ENCODE measurements around the gene DEPDC5.
"Not testable (repeated sequence)": the region's sequence is repeated elsewhere in the genome, so short reads cannot be mapped to it uniquely, and the experiment has no call there.

The DEPDC5 gene

DNA sequence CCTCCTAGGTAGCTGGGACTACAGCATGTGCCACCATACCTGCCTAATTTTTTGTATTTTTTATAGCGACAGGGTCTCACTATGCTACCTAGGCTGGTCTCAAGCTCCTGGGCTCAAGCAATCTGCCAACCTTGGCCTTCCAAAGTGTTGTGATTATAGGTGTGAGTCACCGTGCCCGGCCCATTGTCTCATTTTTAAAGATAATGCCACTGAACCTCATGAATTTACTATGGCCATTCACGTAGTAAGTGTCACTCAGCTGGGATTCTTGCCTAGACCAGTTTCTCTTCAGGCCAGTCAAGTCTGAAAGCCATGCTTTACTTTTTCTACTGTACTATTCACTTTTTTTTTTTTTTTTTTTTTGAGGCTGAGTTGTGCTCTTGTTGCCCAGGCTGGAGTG, 22.4 kb downstream of the DEPDC5 start:
- Histone ChIP-seq H3K9ac (ENCODE audit: insufficient read length) (no peak overlapping the region), H3K9me3 (ENCODE audit: low read depth, low read length) (no peaks in the 10 kb centered on the region), H3K4me3 (no peak overlapping the region), H3K27ac (no peak overlapping the region), H3K36me3 (ENCODE audit: insufficient read depth, low read length) (peaks cover 27% of the 10 kb centered on the region)
- no peak for DNase-seq (ENCODE audit: low read depth, low spot score)
- TF ChIP-seq EZH2 (IDR thresholded peaks at IDR 0.05) (no peak), POLR2AphosphoS5 (IDR thresholded peaks at IDR 0.05; ENCODE audit: borderline replicate concordance, low read depth, low read length) (no peak), FOXP2 (optimal IDR thresholded peaks at IDR 0.05; ENCODE audit: control extremely low read depth, extremely low read length, insufficient read depth) (no peak)

DNA sequence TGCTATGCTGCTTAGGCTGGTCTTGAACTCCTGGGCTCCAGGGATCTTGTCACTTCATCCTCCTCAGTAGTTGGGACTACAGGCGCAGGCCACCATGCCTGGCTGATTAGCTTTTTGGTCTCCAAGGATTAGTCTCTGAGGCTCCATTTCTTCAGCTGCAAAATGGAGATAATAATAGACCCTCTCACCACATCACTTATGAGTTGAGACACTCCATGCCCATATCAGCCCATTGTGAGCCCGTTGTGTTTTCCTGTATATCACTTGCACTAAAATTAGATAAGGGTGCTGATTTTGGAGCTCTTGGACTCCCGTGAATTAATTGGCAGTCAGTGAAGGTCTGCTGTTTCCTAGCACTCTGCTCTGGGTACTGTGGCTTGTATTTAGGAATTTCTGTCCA, 36.0 kb downstream of the DEPDC5 start:
- H3K9ac ChIP-seq (ENCODE audit: insufficient read length) = no peak overlapping the region
- DNase-seq (ENCODE audit: low read depth, low spot score) = no peak
- no peak overlapping the region for H3K4me3 ChIP-seq
- no peak overlapping the region for H3K27ac ChIP-seq
- TF ChIP-seq EZH2 (IDR thresholded peaks at IDR 0.05) (no peak), POLR2AphosphoS5 (IDR thresholded peaks at IDR 0.05; ENCODE audit: borderline replicate concordance, low read depth, low read length) (no peak), FOXP2 (optimal IDR thresholded peaks at IDR 0.05; ENCODE audit: control extremely low read depth, extremely low read length, insufficient read depth) (no peak)
- peaks cover 16% of the 10 kb centered on the region for H3K36me3 ChIP-seq (ENCODE audit: insufficient read depth, low read length)
- no peaks in the 10 kb centered on the region for H3K9me3 ChIP-seq (ENCODE audit: low read depth, low read length)

DNA sequence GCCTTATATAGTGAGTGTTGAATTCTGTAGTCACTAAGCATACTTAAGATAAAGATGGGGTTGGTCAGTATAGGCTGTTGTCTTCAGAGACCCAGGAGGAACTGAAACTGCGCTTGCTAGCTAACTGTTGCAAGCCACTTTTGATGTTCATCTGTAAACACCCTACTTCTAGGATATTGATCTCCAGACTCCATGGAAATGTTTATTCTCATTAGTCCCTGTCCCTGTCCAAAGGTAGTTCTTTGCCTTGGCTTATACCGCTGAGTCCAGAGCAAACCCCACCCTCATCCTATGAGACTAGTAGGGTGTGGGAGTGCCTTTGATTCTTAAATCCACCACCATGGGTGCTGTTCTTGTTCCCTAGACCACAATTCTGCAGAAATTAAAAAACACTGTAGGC, 36.4 kb downstream of the DEPDC5 start:
- H3K36me3 ChIP-seq (ENCODE audit: insufficient read depth, low read length) = peaks cover 12% of the 10 kb centered on the region
- DNase-seq (ENCODE audit: low read depth, low spot score) = no peak
- H3K9me3 ChIP-seq (ENCODE audit: low read depth, low read length) = no peaks in the 10 kb centered on the region
- H3K4me3 ChIP-seq = no peak overlapping the region
- no peak overlapping the region for H3K27ac ChIP-seq
- no peak for TF ChIP-seq POLR2AphosphoS5 (IDR thresholded peaks at IDR 0.05; ENCODE audit: borderline replicate concordance, low read depth, low read length)
- TF ChIP-seq FOXP2 (optimal IDR thresholded peaks at IDR 0.05; ENCODE audit: control extremely low read depth, extremely low read length, insufficient read depth) = no peak
- no peak overlapping the region for H3K9ac ChIP-seq (ENCODE audit: insufficient read length)

DNA sequence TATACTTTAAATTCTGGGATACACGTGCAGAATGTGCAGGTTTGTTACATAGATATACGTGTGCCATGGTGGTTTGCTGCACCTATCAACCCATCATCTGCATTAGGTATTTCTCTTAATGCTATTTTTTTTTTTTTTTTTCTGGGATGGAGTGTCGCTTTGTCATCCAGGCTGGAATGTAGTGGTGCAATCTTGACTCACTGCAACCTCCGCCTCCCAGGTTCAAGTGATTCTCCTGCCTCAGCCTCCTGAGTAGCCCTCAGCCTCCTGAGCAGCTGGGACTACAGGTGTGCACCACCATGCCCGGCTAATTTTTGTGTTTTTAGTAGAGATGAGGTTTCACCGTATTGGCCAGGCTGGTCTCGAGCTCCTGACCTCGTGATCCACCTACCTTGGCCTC, 45.5 kb downstream of the DEPDC5 start:
- H3K9ac ChIP-seq (ENCODE audit: insufficient read length); H3K27ac ChIP-seq; H3K9me3 ChIP-seq (ENCODE audit: low read depth, low read length); H3K4me3 ChIP-seq; DNase-seq (ENCODE audit: low read depth, low spot score): not testable (repeated sequence)
- H3K36me3 ChIP-seq (ENCODE audit: insufficient read depth, low read length) = peaks cover 47% of the 10 kb centered on the region

DNA sequence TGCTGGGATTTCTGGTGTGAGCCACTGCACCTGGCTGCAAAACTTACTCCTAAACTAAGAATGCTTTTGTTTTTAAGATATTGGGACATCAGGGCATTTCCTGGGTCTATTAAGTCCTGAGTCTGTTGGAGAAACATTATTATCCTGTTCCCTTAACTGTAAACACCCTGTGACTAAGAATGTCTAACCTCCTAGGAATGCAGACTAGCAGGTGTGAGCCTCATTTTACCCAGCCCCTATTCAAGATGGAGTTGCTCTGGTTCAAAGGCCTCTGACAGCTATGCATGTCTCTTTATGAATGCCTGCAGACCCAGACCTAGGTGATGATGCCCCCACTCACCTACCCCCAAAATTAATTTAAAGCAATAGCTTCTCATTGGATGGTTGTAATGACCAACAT, 46.2 kb downstream of the DEPDC5 start:
- Histone ChIP-seq H3K9ac (ENCODE audit: insufficient read length) (no peak overlapping the region), H3K9me3 (ENCODE audit: low read depth, low read length) (no peaks in the 10 kb centered on the region), H3K36me3 (ENCODE audit: insufficient read depth, low read length) (peaks cover 52% of the 10 kb centered on the region), H3K4me3 (no peak overlapping the region), H3K27ac (no peak overlapping the region)
- no peak for DNase-seq (ENCODE audit: low read depth, low spot score)
- TF ChIP-seq FOXP2 (optimal IDR thresholded peaks at IDR 0.05; ENCODE audit: control extremely low read depth, extremely low read length, insufficient read depth) (no peak), POLR2AphosphoS5 (IDR thresholded peaks at IDR 0.05; ENCODE audit: borderline replicate concordance, low read depth, low read length) (no peak), EZH2 (IDR thresholded peaks at IDR 0.05) (no peak)

DNA sequence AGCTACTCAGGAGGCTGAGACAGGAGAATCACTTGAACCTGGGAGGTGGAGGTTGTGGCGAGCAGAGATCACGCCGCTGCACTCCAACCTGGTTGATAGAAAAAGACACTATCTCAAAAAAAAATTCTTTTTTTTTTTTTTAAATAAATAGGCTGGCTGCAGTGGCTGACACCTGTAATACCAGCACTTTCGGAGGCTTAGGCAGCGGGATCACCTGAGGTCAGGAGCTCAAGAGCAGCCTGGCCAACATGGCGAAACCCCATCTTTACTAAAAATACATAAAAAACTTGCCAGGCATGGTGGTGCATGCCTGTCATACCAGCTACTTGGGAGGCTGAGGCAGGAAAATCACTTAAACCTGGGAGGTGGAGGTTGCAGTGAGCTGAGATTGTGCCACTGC, 47.0 kb downstream of the DEPDC5 start:
- DNase-seq (ENCODE audit: low read depth, low spot score); H3K9ac ChIP-seq (ENCODE audit: insufficient read length); H3K4me3 ChIP-seq; H3K9me3 ChIP-seq (ENCODE audit: low read depth, low read length); H3K27ac ChIP-seq: not testable (repeated sequence)
- peaks cover 59% of the 10 kb centered on the region for H3K36me3 ChIP-seq (ENCODE audit: insufficient read depth, low read length)

DNA sequence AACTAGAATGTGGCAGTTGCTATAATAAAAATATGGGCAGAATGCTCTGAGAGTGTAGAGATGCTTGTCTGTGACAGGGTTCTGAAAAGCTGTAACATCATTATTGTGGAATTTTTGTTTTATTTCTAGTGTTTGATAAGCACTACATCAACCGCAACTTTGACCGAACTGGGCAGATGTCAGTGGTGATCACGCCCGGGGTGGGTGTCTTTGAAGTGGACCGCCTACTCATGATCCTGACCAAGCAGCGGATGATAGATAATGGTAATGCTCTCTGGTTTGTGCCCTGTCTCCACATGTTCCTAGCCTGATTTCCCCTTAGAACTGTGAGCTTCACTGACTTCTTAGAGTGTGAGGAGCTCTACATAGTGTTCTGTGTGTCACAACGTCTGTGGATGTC, 48.8 kb downstream of the DEPDC5 start:
- TF ChIP-seq EZH2 (IDR thresholded peaks at IDR 0.05) (no peak), POLR2AphosphoS5 (IDR thresholded peaks at IDR 0.05; ENCODE audit: borderline replicate concordance, low read depth, low read length) (no peak), FOXP2 (optimal IDR thresholded peaks at IDR 0.05; ENCODE audit: control extremely low read depth, extremely low read length, insufficient read depth) (no peak)
- H3K36me3 ChIP-seq (ENCODE audit: insufficient read depth, low read length) = peaks cover 64% of the 10 kb centered on the region

DNA sequence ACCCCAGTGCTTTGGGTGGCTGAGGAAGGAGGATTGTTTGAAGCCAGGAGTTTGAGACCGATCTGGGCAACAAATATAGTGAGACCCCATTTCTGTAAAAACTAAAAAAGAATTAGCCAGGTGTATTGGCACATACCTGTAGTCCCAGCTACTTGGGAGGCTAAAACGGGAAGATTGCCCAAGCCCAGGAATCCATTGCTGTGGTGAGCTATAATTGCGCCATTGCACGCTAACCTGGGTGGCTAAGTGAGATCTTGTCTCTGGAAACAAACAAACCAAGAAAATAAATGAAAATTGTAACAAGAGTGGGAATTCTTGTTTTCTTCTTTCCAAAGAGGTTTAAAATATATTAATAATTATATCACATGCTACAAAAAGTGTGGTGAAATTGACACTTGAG, 52.9 kb downstream of the DEPDC5 start:
- TF ChIP-seq POLR2AphosphoS5 (IDR thresholded peaks at IDR 0.05; ENCODE audit: borderline replicate concordance, low read depth, low read length) (no peak), EZH2 (IDR thresholded peaks at IDR 0.05) (no peak), FOXP2 (optimal IDR thresholded peaks at IDR 0.05; ENCODE audit: control extremely low read depth, extremely low read length, insufficient read depth) (no peak)
- H3K27ac ChIP-seq = no peak overlapping the region

More for the DNA sequence above, 48.8 kb downstream of the DEPDC5 start:
- Histone ChIP-seq H3K9me3 (ENCODE audit: low read depth, low read length) (no peaks in the 10 kb centered on the region), H3K27ac (no peak overlapping the region), H3K9ac (ENCODE audit: insufficient read length) (no peak overlapping the region), H3K4me3 (no peak overlapping the region)
- no peak for DNase-seq (ENCODE audit: low read depth, low spot score)

DNA sequence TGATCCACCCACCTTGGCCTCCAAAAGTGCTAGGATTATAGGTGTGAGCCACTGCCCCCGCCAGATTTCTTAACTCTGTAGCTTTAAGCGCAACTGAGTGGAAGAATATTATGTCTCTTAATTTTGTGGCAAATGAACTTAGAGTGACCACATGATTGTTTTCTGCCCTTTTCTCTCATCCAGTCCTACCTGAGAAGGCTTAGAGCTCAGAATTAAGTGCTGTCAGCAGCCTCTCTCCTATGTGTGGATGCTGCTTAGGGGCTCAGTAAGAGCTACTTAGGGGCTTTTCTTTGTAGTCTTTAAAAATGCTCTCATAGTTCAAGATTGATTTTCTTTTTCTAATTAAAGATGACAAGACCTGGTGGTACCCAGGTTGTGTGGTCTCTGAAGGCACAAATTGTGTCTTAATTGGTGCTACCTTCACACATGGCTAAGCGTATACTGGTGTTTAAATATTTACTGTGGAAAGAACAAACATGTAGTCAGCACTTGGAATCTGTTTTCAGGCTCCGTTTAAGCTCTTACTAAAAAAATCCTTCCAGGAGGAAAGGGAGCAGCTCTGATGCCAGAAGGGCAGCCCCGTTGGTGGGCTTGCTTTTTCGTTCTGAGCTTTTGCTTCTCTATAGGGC, 59.3 kb downstream of the DEPDC5 start:
- peaks cover 53% of the 10 kb centered on the region for H3K36me3 ChIP-seq (ENCODE audit: insufficient read depth, low read length)
- no peak for DNase-seq (ENCODE audit: low read depth, low spot score)
- H3K9ac ChIP-seq (ENCODE audit: insufficient read length) = peak overlapping the region; percentile 20
- TF ChIP-seq EZH2 (IDR thresholded peaks at IDR 0.05) (no peak), FOXP2 (optimal IDR thresholded peaks at IDR 0.05; ENCODE audit: control extremely low read depth, extremely low read length, insufficient read depth) (no peak), POLR2AphosphoS5 (IDR thresholded peaks at IDR 0.05; ENCODE audit: borderline replicate concordance, low read depth, low read length) (no peak)
- no peaks in the 10 kb centered on the region for H3K9me3 ChIP-seq (ENCODE audit: low read depth, low read length)
- H3K27ac ChIP-seq = 0 out of 2 replicates have a peak overlapping the region, but pooled peaks have one; percentile 16
- H3K4me3 ChIP-seq = no peak overlapping the region

More for the DNA sequence above, 52.9 kb downstream of the DEPDC5 start:
- Histone ChIP-seq H3K9ac (ENCODE audit: insufficient read length) (no peak overlapping the region), H3K4me3 (no peak overlapping the region), H3K9me3 (ENCODE audit: low read depth, low read length) (no peaks in the 10 kb centered on the region), H3K36me3 (ENCODE audit: insufficient read depth, low read length) (peaks cover 57% of the 10 kb centered on the region)
- no peak for DNase-seq (ENCODE audit: low read depth, low spot score)

DNA sequence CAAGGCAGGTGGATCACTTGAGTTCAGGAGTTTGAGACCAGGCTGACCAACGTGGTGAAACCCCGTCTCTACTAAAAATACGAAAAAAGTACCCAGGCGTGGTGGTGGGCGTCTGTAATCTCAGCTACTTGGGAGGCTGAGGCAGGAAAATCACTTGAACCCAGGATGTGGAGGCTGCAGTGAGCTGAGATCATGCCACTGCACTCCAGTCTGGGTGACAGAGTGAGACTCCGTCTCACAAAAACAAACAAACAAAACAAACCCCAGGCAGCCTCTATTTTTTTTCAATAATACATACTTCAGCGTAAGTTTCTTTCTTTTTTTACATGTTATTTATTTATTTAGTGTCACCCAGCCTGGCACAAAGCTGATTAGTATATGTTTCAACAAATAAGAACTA, 60.1 kb downstream of the DEPDC5 start:
- not testable (repeated sequence) for DNase-seq (ENCODE audit: low read depth, low spot score); H3K27ac ChIP-seq; H3K9ac ChIP-seq (ENCODE audit: insufficient read length); H3K9me3 ChIP-seq (ENCODE audit: low read depth, low read length); H3K4me3 ChIP-seq
- H3K36me3 ChIP-seq (ENCODE audit: insufficient read depth, low read length) = peaks cover 61% of the 10 kb centered on the region

Measured in SK-N-MC (cell line).